Kidney epithelial cell (primary cell): ENCODE data around the gene PCBP3. TPM values are rescaled to one million over a fixed set of nuclear protein-coding genes. Genes with fewer than 3 reads are reported as not detected.

Experiments
- DNase-seq: peaks from one replicate; pipeline ENCODE4 v3.0.0-alpha.2; 2010; ENCODE audit warnings: low read depth
- H3K27me3 ChIP-seq: 2 replicates; pipeline ENCODE4 v1.6.0; 2011; ENCODE audit warnings: low read length; ENCODE audit not compliant: control insufficient read depth, insufficient read depth
- H3K36me3 ChIP-seq: 2 replicates; pipeline ENCODE4 v1.5.1; 2011; ENCODE audit warnings: low read length; ENCODE audit not compliant: control insufficient read depth, insufficient read depth
- H3K4me3 ChIP-seq: 2 replicates; pipeline ENCODE4 v1.5.1; 2011; ENCODE audit warnings: low read depth, mild to moderate bottlenecking, control low read depth, low read length
- total RNA-seq: library from RNA; depleted of rRNA; stranded (reverse); fragments of >200 nt; gene quantifications from 2 replicates; pipeline ENCODE4 v1.2.3, GENCODE V29; 2015
- TF ChIP-seq, protein P1 (sequence below): IDR thresholded peaks from 2 replicates; pipeline ENCODE4 v1.5.1; 2011; ENCODE audit warnings: mild to moderate bottlenecking, moderate library complexity, low read length, control low read depth, inconsistent platforms; ENCODE audit not compliant: insufficient read depth, poor library complexity, severe bottlenecking

PCBP3 gene
- total RNA-seq, 1 donor from 2014 or later: 1.3 TPM

- Histone ChIP-seq H3K4me3 (no peak overlapping the region), H3K36me3 (no peaks in the 10 kb centered on the region), H3K27me3 (peaks cover 4% of the 10 kb centered on the region)
- TF ChIP-seq, protein P1, sequence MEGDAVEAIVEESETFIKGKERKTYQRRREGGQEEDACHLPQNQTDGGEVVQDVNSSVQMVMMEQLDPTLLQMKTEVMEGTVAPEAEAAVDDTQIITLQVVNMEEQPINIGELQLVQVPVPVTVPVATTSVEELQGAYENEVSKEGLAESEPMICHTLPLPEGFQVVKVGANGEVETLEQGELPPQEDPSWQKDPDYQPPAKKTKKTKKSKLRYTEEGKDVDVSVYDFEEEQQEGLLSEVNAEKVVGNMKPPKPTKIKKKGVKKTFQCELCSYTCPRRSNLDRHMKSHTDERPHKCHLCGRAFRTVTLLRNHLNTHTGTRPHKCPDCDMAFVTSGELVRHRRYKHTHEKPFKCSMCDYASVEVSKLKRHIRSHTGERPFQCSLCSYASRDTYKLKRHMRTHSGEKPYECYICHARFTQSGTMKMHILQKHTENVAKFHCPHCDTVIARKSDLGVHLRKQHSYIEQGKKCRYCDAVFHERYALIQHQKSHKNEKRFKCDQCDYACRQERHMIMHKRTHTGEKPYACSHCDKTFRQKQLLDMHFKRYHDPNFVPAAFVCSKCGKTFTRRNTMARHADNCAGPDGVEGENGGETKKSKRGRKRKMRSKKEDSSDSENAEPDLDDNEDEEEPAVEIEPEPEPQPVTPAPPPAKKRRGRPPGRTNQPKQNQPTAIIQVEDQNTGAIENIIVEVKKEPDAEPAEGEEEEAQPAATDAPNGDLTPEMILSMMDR: no peak
- no peak for DNase-seq
These were observed 336.1 kb downstream of the PCBP3 start for GRCh38 chr21:45979651-45980050.

- TF ChIP-seq, protein P1: no peak
- H3K4me3 ChIP-seq: no peak overlapping the region
- no peak for DNase-seq
- H3K36me3 ChIP-seq: no peaks in the 10 kb centered on the region
- H3K27me3 ChIP-seq: peaks cover 4% of the 10 kb centered on the region
These were observed 336.7 kb downstream of the PCBP3 start for GRCh38 chr21:45980271-45980670.

DNA sequence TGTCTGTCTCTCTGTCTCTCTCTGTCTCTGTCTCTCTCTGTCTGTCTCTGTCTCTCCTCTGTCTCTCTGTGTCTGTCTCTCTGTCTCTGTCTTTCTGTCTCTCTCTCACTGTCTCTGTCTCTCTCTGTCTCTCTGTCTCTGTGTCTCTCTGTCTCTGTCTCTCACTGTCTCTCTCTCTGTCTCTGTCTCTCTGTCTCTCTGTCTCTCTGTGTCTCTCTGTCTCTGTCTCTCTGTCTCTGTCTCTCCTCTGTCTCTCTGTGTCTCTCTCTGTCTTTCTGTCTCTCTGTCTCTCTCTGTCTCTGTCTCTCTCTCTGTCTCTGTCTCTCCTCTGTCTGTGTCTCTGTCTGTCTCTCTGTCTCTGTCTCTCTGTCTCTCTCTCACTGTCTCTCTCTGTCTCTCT, 337.2 kb downstream of the PCBP3 start:
- no peak for DNase-seq

DNA sequence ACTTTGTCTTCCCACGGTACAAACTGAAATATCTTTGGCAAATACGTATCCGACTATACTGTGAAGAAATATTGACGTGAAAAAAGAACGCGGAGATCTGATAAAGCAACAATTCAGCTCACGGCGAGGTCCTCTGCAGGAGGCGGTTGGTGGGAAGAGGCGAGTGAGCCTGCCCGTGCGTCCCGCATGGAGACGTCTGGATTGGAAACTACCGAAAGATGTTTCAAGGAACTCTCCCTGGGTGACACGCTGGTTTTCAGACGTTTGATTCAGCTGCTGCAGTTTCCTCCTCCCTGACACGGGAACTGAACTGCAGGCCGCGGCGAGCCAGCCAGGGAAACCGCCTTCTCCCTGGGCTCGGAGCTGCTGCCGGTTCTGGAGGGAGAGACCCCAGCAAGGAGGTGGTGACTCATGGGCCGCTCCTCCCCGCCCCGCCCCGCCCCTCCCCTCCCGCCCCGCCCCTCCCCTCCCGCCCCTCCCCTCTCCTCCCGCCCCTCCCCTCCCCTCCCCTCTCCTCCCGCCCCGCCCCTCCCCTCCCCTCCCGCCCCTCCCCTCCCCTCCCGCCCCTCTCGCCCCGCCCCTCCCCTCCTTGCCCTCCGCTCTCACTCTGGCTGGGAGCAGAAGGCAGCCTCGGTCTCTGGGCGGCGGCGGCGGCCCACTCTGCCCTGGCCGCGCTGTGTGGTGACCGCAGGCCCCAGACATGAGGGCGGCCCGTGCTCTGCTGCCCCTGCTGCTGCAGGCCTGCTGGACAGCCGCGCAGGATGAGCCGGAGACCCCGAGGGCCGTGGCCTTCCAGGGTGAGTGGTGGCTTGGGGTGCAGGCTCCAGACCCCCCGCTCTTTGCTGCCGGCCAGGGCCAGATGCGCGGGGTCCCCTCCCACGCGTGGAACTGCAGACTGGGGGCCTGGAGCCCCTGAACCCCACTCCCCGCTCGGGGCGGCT, 337.9 kb downstream of the PCBP3 start, which contains the start of gene COL6A1:
COL6A1 (plus strand) TSS at position 620 of the 941 bp plus-strand sequence; CDS start at position 701, 81 bp downstream.
- Histone ChIP-seq H3K36me3 (no peaks in the 10 kb centered on the region), H3K4me3 (peak within 1 kb of the TSS; percentile 64), H3K27me3 (peaks cover 4% of the 10 kb centered on the region)
- TF ChIP-seq, protein P1: no peak
- DNase-seq: no peak

More for the DNA sequence above, 337.2 kb downstream of the PCBP3 start:
- TF ChIP-seq, protein P1: no peak
- Histone ChIP-seq H3K4me3 (no peak overlapping the region), H3K27me3 (peaks cover 4% of the 10 kb centered on the region), H3K36me3 (no peaks in the 10 kb centered on the region)

DNA sequence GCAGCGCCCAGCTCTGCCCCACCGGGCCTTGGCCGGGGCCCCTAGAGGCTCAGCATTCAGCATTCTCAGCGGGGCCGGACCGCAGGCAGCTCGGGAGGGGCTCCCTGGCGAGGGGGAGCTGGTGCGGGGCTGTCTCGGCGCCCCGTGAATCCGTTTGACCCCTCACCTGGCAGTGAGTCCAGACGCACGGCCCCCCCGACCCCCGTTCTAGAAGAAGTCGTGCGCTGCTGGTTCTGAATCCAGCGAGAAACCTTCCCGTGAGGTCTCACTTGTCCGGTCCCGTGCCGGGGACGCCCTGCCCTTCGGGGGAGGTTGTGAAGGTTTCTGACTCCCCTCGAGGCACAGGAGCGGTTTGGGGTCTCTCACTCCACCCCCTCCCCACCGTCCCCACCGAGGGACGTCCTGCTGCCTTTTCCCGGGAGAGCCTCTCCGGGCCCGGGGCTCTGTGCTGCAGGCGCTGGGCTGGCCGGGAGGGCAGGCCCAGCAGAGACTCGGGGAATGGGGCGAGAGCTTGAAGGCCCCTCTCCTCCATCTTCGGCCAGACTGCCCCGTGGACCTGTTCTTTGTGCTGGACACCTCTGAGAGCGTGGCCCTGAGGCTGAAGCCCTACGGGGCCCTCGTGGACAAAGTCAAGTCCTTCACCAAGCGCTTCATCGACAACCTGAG, 338.7 kb downstream of the PCBP3 start:
- no peaks in the 10 kb centered on the region for H3K36me3 ChIP-seq
- H3K27me3 ChIP-seq: peaks cover 4% of the 10 kb centered on the region
- H3K4me3 ChIP-seq: peak overlapping the region; percentile 64
- TF ChIP-seq, protein P1: no peak
- no peak for DNase-seq
